Kidney glomerular epithelial cell (primary cell): ENCODE data around the gene FAM118A.
A peak's percentile ranks its signal among the peaks of the same experiment; 100 is the strongest.
"Not testable (repeated sequence)": the region's sequence is repeated elsewhere in the genome, so short reads cannot be mapped to it uniquely, and the experiment has no call there.

Source experiments
- DNase-seq: peaks from one replicate; lab custom pipeline; 2025; lab: John Stamatoyannopoulos, UW

Gene FAM118A

GRCh38 chr22:45309422-45310227 lies at the start of gene FAM118A:
Gene FAM118A, plus strand, starts transcription at chr22:45309934. Its CDS starts 12,446 bp downstream, at chr22:45322380.
- peak; percentile 81 for DNase-seq

- not testable (repeated sequence) for DNase-seq
Measured at GRCh38 chr22:45260395-45260759, 49.4 kb upstream of the FAM118A start.

GRCh38 chr22:45261407-45262088 lies 48.2 kb upstream of the FAM118A start:
- no peak for DNase-seq

- no peak for DNase-seq
Measured at GRCh38 chr22:45262195-45262930, 47.4 kb upstream of the FAM118A start.

GRCh38 chr22:45262931-45263462 lies 46.7 kb upstream of the FAM118A start:
- no peak for DNase-seq

GRCh38 chr22:45263463-45264269 lies 46.1 kb upstream of the FAM118A start:
- peak; percentile 69 for DNase-seq

- DNase-seq, result no peak
Measured at GRCh38 chr22:45265535-45265934, 44.2 kb upstream of the FAM118A start.

- no peak for DNase-seq
Measured at GRCh38 chr22:45268167-45268957, 41.4 kb upstream of the FAM118A start.

- peak; percentile 27 for DNase-seq
Measured at GRCh38 chr22:45268958-45269844, 40.5 kb upstream of the FAM118A start.

- DNase-seq, result no peak
Measured at GRCh38 chr22:45270095-45271020, 39.4 kb upstream of the FAM118A start.

- DNase-seq, result no peak
Measured at GRCh38 chr22:45271667-45272201, 38.0 kb upstream of the FAM118A start.

- DNase-seq, result no peak
Measured at GRCh38 chr22:45272498-45272897, 37.2 kb upstream of the FAM118A start.

- DNase-seq, result no peak
Measured at GRCh38 chr22:45273452-45274075, 36.2 kb upstream of the FAM118A start.

- no peak for DNase-seq
Measured at GRCh38 chr22:45276507-45277105, 33.1 kb upstream of the FAM118A start.

GRCh38 chr22:45277720-45278119 lies 32.0 kb upstream of the FAM118A start:
- not testable (repeated sequence) for DNase-seq

GRCh38 chr22:45278125-45278524 lies 31.6 kb upstream of the FAM118A start:
- no peak for DNase-seq

GRCh38 chr22:45280587-45280980 lies 29.1 kb upstream of the FAM118A start:
- no peak for DNase-seq
